Breast epithelium (tissue), 3 donors: ENCODE data around the gene CORO7.

Experiments used
- POLR2A ChIP-seq: fragments of 450-650 bp; IDR thresholded peaks from one replicate; pipeline ENCODE4 v1.6.1; 2016; ENCODE audit warnings: antibody characterized with exemption, mild to moderate bottlenecking, moderate library complexity
- POLR2AphosphoS5 ChIP-seq, 3 donors: sonication (generic); formaldehyde crosslinking; IDR thresholded peaks; one replicate each; pipeline ENCODE4 v1.6.1; 2017; ENCODE audit warnings: antibody characterized with exemption in 3 of 3
- TF ChIP-seq, protein P1 (sequence below), 3 donors: fragments of 450-650 bp; IDR thresholded peaks; one replicate each; pipeline ENCODE4 v1.5.1; 2016 to 2017; ENCODE audit warnings: antibody characterized with exemption in 3 of 3, mild to moderate bottlenecking in 3 of 3, moderate library complexity in 3 of 3

DNA sequence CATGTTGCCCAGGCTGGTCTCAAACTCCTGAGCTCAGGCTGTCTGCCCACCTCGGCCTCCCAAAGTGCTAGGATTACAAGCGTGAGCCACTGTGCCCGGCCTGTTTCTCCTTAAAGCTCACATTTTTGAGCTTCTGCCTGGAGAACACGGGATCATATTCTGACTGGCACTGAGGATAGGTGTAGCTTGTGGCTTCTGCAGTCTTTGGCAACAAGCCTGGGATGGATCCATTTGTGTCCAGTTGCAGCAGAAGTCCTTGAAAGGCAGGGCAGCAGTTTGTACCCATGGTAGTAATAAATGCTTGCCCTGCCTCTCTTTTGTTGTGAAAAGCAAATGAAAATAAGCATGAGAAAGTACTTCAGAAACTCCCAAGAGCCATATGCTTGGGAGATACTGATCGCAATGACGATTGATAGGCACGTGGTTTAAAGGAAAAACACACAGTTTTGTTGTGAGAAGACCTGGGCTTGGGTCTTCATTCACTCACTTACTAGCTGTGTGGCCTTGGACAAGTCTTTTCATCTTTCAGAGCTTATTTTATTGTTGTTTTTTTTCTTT lies 3.1 kb upstream of the CORO7 start:
- TF ChIP-seq POLR2A: no peak
- TF ChIP-seq, protein P1, sequence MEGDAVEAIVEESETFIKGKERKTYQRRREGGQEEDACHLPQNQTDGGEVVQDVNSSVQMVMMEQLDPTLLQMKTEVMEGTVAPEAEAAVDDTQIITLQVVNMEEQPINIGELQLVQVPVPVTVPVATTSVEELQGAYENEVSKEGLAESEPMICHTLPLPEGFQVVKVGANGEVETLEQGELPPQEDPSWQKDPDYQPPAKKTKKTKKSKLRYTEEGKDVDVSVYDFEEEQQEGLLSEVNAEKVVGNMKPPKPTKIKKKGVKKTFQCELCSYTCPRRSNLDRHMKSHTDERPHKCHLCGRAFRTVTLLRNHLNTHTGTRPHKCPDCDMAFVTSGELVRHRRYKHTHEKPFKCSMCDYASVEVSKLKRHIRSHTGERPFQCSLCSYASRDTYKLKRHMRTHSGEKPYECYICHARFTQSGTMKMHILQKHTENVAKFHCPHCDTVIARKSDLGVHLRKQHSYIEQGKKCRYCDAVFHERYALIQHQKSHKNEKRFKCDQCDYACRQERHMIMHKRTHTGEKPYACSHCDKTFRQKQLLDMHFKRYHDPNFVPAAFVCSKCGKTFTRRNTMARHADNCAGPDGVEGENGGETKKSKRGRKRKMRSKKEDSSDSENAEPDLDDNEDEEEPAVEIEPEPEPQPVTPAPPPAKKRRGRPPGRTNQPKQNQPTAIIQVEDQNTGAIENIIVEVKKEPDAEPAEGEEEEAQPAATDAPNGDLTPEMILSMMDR (IDR thresholded peaks at IDR 0.05): no peak
- TF ChIP-seq POLR2AphosphoS5 (IDR thresholded peaks at IDR 0.05): no peak
